Eye (tissue), 1 donor: ENCODE results near the gene EIF4G3.
"Not testable (repeated sequence)": the region's sequence is repeated elsewhere in the genome, so short reads cannot be mapped to it uniquely, and the experiment has no call there.

Experiments
- DNase-seq: peaks from one replicate; pipeline ENCODE4 v3.0.0-alpha.2; 2015

Gene EIF4G3

GRCh38 chr1:21099034-21099868 lies 77.4 kb downstream of the EIF4G3 start:
- no peak for DNase-seq

- DNase-seq: no peak
Observed at GRCh38 chr1:21098186-21098915, 78.3 kb downstream of the EIF4G3 start.

- no peak for DNase-seq
Observed at GRCh38 chr1:21097729-21098128, 79.0 kb downstream of the EIF4G3 start.

- no peak for DNase-seq
Observed at GRCh38 chr1:21095976-21096375, 80.7 kb downstream of the EIF4G3 start.

GRCh38 chr1:21094282-21094681 lies 82.4 kb downstream of the EIF4G3 start:
- DNase-seq: not testable (repeated sequence)

- DNase-seq: not testable (repeated sequence)
Observed at GRCh38 chr1:21093271-21093958, 83.3 kb downstream of the EIF4G3 start.

GRCh38 chr1:21092545-21092944 lies 84.2 kb downstream of the EIF4G3 start:
- DNase-seq: not testable (repeated sequence)

GRCh38 chr1:21091053-21091690 lies 85.5 kb downstream of the EIF4G3 start:
- not testable (repeated sequence) for DNase-seq

- DNase-seq: no peak
Observed at GRCh38 chr1:21090463-21090862, 86.2 kb downstream of the EIF4G3 start.

GRCh38 chr1:21089731-21090130 lies 87.0 kb downstream of the EIF4G3 start:
- no peak for DNase-seq

- no peak for DNase-seq
Observed at GRCh38 chr1:21089299-21089698, 87.4 kb downstream of the EIF4G3 start.

- DNase-seq: no peak
Observed at GRCh38 chr1:21084111-21084810, 92.4 kb downstream of the EIF4G3 start.

GRCh38 chr1:21082073-21082472 lies 94.6 kb downstream of the EIF4G3 start:
- no peak for DNase-seq

GRCh38 chr1:21077085-21077484 lies 99.6 kb downstream of the EIF4G3 start:
- no peak for DNase-seq

GRCh38 chr1:21072721-21073120 lies 104.0 kb downstream of the EIF4G3 start:
- DNase-seq: no peak

GRCh38 chr1:21069549-21069948 lies 107.1 kb downstream of the EIF4G3 start:
- DNase-seq: peak; percentile 18

- no peak for DNase-seq
Observed at GRCh38 chr1:21068937-21069336, 107.8 kb downstream of the EIF4G3 start.

- DNase-seq: no peak
Observed at GRCh38 chr1:21067551-21068227, 109.0 kb downstream of the EIF4G3 start.

GRCh38 chr1:21066356-21067012 lies 110.2 kb downstream of the EIF4G3 start:
- no peak for DNase-seq

- DNase-seq: no peak
Observed at GRCh38 chr1:21065851-21066250, 110.8 kb downstream of the EIF4G3 start.

- DNase-seq: no peak
Observed at GRCh38 chr1:21064057-21064456, 112.6 kb downstream of the EIF4G3 start.
